CD14-positive monocyte (primary cell): Measurements from ENCODE around the gene SRP14. TPM values are rescaled to one million over a fixed set of nuclear protein-coding genes. Genes with fewer than 3 reads are reported as not detected.

ENCODE experiments used
- DNase-seq, 3 donors: peaks; one replicate each; pipeline ENCODE4 v3.0.0-alpha.2; 2011 to 2022
- H2AFZ ChIP-seq: 2 replicates; pipeline ENCODE4 v1.6.0; 2012; ENCODE audit warnings: mild to moderate bottlenecking, low read depth, low read length, inconsistent platforms; ENCODE audit not compliant: insufficient read depth, poor library complexity, severe bottlenecking
- H3K27ac ChIP-seq, 2 donors: 1 replicate in 1 of 2; 2 replicates in 1 of 2; pipeline ENCODE4 v1.5.1; 2012 to 2013; ENCODE audit warnings: low read length in 2 of 2, control low read depth in 1 of 2, inconsistent platforms in 1 of 2, low read depth in 1 of 2, mild to moderate bottlenecking in 1 of 2
- H3K27me3 ChIP-seq, 2 donors: one replicate each; pipeline versions ENCODE4 v1.6.0 to v1.6.1; 2011 to 2013; ENCODE audit warnings: low read length in 2 of 2; ENCODE audit not compliant: control insufficient read depth in 2 of 2, insufficient read depth in 2 of 2
- H3K36me3 ChIP-seq, 2 donors: replicated peaks in 1 of 2; 1 replicate in 1 of 2; 2 replicates in 1 of 2; pipeline versions ENCODE4 v1.5.1 to v1.6.1; 2012 to 2013; ENCODE audit warnings: low read length in 2 of 2, control low read depth in 1 of 2, inconsistent platforms in 1 of 2, mild to moderate bottlenecking in 1 of 2; ENCODE audit not compliant: insufficient read depth in 2 of 2, control insufficient read depth in 1 of 2
- H3K4me1 ChIP-seq, 2 donors: 1 replicate in 1 of 2; 2 replicates in 1 of 2; pipeline versions ENCODE4 v1.5.1 to v1.6.1; 2012 to 2013; ENCODE audit warnings: low read length in 2 of 2, control low read depth in 1 of 2, inconsistent platforms in 1 of 2, mild to moderate bottlenecking in 1 of 2, moderate library complexity in 1 of 2; ENCODE audit not compliant: insufficient read depth in 2 of 2, control insufficient read depth in 1 of 2
- H3K4me2 ChIP-seq: replicated peaks from 2 replicates; pipeline ENCODE3; 2012; ENCODE audit warnings: low read length, moderate library complexity, mild to moderate bottlenecking; ENCODE audit not compliant: poor library complexity, severe bottlenecking; ENCODE audit errors: extremely low read depth
- H3K4me3 ChIP-seq, 3 experiments: fragments of 200-600 bp in 1 of 3; sonication (generic) in 1 of 3; replicated peaks in 1 of 3; 1 replicate in 2 of 3; 2 replicates in 1 of 3; pipeline ENCODE4 v1.5.1; 2011 to 2013; ENCODE audit warnings: low read length in 3 of 3, mild to moderate bottlenecking in 3 of 3, control low read depth in 2 of 3, low read depth in 2 of 3, inconsistent platforms in 1 of 3, moderate library complexity in 1 of 3
- H3K79me2 ChIP-seq: 2 replicates; pipeline ENCODE4 v1.6.0; 2012; ENCODE audit warnings: mild to moderate bottlenecking, control low read depth, inconsistent platforms, low read length, moderate library complexity; ENCODE audit not compliant: insufficient read depth
- H3K9ac ChIP-seq: 2 replicates; pipeline ENCODE4 v1.6.0; 2017; ENCODE audit warnings: low read length, mild to moderate bottlenecking; ENCODE audit not compliant: insufficient read depth, poor library complexity, severe bottlenecking
- H3K9me3 ChIP-seq, 2 donors: replicated peaks in 1 of 2; 1 replicate in 1 of 2; 2 replicates in 1 of 2; pipeline versions ENCODE4 v1.5.1 to v1.6.1; 2012 to 2013; ENCODE audit warnings: low read length in 2 of 2, control low read depth in 1 of 2; ENCODE audit not compliant: control insufficient read depth in 1 of 2, insufficient read depth in 1 of 2
- H4K20me1 ChIP-seq: 2 replicates; pipeline ENCODE4 v1.6.0; 2012; ENCODE audit warnings: mild to moderate bottlenecking, low read length, control low read depth, moderate library complexity; ENCODE audit not compliant: insufficient read depth
- H3K27ac Mint-ChIP-seq, 7 donors: one replicate each; pipeline ENCODE4 v1.8.0; 2020; ENCODE audit warnings: mild to moderate bottlenecking in 7 of 7, mixed read lengths in 7 of 7, moderate library complexity in 6 of 7, inconsistent platforms in 2 of 7
- H3K27me3 Mint-ChIP-seq, 3 donors: one replicate each; pipeline ENCODE4 v1.8.0; 2021 to 2022; ENCODE audit warnings: low read depth in 3 of 3, mild to moderate bottlenecking in 3 of 3, mixed read lengths in 3 of 3, moderate library complexity in 3 of 3, inconsistent platforms in 1 of 3
- H3K36me3 Mint-ChIP-seq, 2 donors: one replicate each; pipeline ENCODE4 v1.8.0; 2020; ENCODE audit warnings: mixed read lengths in 2 of 2, inconsistent platforms in 1 of 2, mild to moderate bottlenecking in 1 of 2
- H3K4me1 Mint-ChIP-seq: one replicate; pipeline ENCODE4 v1.8.0; 2020; ENCODE audit warnings: mild to moderate bottlenecking, mixed read lengths
- H3K4me3 Mint-ChIP-seq, 2 donors: one replicate each; pipeline ENCODE4 v1.8.0; 2020; ENCODE audit warnings: mild to moderate bottlenecking in 2 of 2, mixed read lengths in 2 of 2, moderate library complexity in 1 of 2
- H3K9me3 Mint-ChIP-seq, 7 donors: one replicate each; pipeline ENCODE4 v1.8.0; 2020 to 2022; ENCODE audit warnings: mixed read lengths in 7 of 7, mild to moderate bottlenecking in 6 of 7, moderate library complexity in 6 of 7, inconsistent platforms in 2 of 7
- CTCF ChIP-seq: fragments of 200-600 bp; IDR thresholded peaks from one replicate; pipeline ENCODE4 v1.8.0; 2022; ENCODE audit warnings: antibody characterized with exemption, mild to moderate bottlenecking
- WGBS: methylation state at CpG from one replicate; pipeline ENCODE4 v1.1.5; 2013; ENCODE audit warnings: missing lambda C conversion rate; ENCODE audit not compliant: insufficient coverage; 5-methylcytosine and 5-hydroxymethylcytosine counted together
- intact Hi-C, 2 donors: fragments of 100-400 bp; cut with micrococcal nuclease; formaldehyde crosslinking; loops; one replicate each; pipeline versions ENCODE4 v1.15.0 to v1.15.1; 2023
- polyA plus RNA-seq, 3 donors: library from polyadenylated mRNA; depleted of rRNA in 1 of 3; unstranded in 2 of 3; stranded (reverse) in 1 of 3; fragments of 300-500 nt in 2 of 3; fragments of >200 nt in 1 of 3; fragmentation: Illumina TruSeq in 2 of 3; gene quantifications; 1 replicate in 2 of 3; 2 replicates in 1 of 3; pipeline ENCODE4 v1.2.3, GENCODE V29; 2012 to 2021

SRP14 gene
- polyA plus RNA-seq, 3 donors: 181 to 548 (median 525) TPM

- H3K4me1 Mint-ChIP-seq: peaks cover 70% of the 10 kb centered on the region
- Histone ChIP-seq H3K4me1 (peaks cover 58 to 69% of the 10 kb centered on the region in 2 donors), H3K27me3 (no peaks in the 10 kb centered on the region), H3K9ac (peak overlapping the region; percentile 76), H3K4me3 (no peak overlapping the region), H3K36me3 (no peaks in the 10 kb centered on the region), H3K79me2 (no peaks in the 10 kb centered on the region), H3K9me3 (no peaks in the 10 kb centered on the region), H4K20me1 (no peaks in the 10 kb centered on the region), H3K4me2 (no peak overlapping the region), H3K27ac (peak overlapping the region; percentile 85 to 97), H2AFZ (peak overlapping the region; percentile 69)
- 19% methylated on average over 10 of the region's 10 CpGs for WGBS
- peak overlapping the region; percentile 93 to 98 (median 97) for H3K27ac Mint-ChIP-seq
- peak in 2 of 3 donors; percentile 54 to 60 for DNase-seq
- no peaks in the 10 kb centered on the region for H3K27me3 Mint-ChIP-seq
- intact Hi-C loops: loop anchor here (5.0 to 10.0 kb wide), 5 partner anchors 34 to 264 kb away; partner anchors contain the start of genes BMF (in 1 of the 2), BUB1B (in 1 of the 2) and FSIP1 (in 1 of the 2)
- H3K4me3 Mint-ChIP-seq: peak overlapping the region; percentile 0 to 76
- TF ChIP-seq CTCF: no peak
- peaks cover 0 to 2% of the 10 kb centered on the region in 2 donors for H3K36me3 Mint-ChIP-seq
- H3K9me3 Mint-ChIP-seq: peaks cover 0 to 4% (median 0%) of the 10 kb centered on the region in 7 donors
These were observed 9.3 kb upstream of the SRP14 start for GRCh38 chr15:40048211-40048792.

GRCh38 chr15:40047415-40048210, 8.6 kb upstream of the SRP14 start:
- no peaks in the 10 kb centered on the region for H3K79me2 ChIP-seq
- no peaks in the 10 kb centered on the region for H3K9me3 ChIP-seq
- no peak for TF ChIP-seq CTCF
- peak overlapping the region in 1 of 3 experiments; percentile 32 for H3K4me3 ChIP-seq
- peak overlapping the region; percentile 45 for H3K4me2 ChIP-seq
- Mint-ChIP-seq H3K36me3 (peaks cover 0 to 2% of the 10 kb centered on the region in 2 donors), H3K4me1 (peaks cover 63% of the 10 kb centered on the region), H3K9me3 (peaks cover 0 to 4% (median 0%) of the 10 kb centered on the region in 7 donors), H3K27ac (peak overlapping the region; percentile 93 to 98 (median 97)), H3K4me3 (peak overlapping the region; percentile 0 to 76), H3K27me3 (no peaks in the 10 kb centered on the region)
- DNase-seq: peak; percentile 94 to 98 (median 94)
- peaks cover 51 to 62% of the 10 kb centered on the region in 2 donors for H3K4me1 ChIP-seq
- intact Hi-C loops: loop anchor here (2.0 to 10.0 kb wide), 6 partner anchors 35 to 263 kb away; partner anchors contain the start of genes BMF (in 1 of the 2), BUB1B (in 1 of the 2) and FSIP1 (in 1 of the 2)
- peak overlapping the region; percentile 85 to 97 for H3K27ac ChIP-seq
- peak overlapping the region; percentile 69 for H2AFZ ChIP-seq
- H3K9ac ChIP-seq: peak overlapping the region; percentile 76
- WGBS: 0% methylated on average over 3 of the region's 15 CpGs
- no peaks in the 10 kb centered on the region for H4K20me1 ChIP-seq
- H3K36me3 ChIP-seq: no peaks in the 10 kb centered on the region
- no peaks in the 10 kb centered on the region for H3K27me3 ChIP-seq
